Limb (tissue), 2 donors: ENCODE measurements around the gene CYB5A.

Experiments
- DNase-seq, 2 donors: peaks; one replicate each; pipeline ENCODE4 v3.0.0-alpha.2; 2016; ENCODE audit errors: extremely low spot score in 2 of 2

The CYB5A gene

GRCh38 chr18:74277296-74277695 is 14.5 kb downstream of the CYB5A start:
- DNase-seq, result no peak

GRCh38 chr18:74276609-74277008 is 15.2 kb downstream of the CYB5A start:
- no peak for DNase-seq

GRCh38 chr18:74275736-74276135 is 16.0 kb downstream of the CYB5A start:
- DNase-seq, result no peak

GRCh38 chr18:74274700-74275099 is 17.1 kb downstream of the CYB5A start:
- DNase-seq, result no peak

GRCh38 chr18:74273394-74273793 is 18.4 kb downstream of the CYB5A start:
- no peak for DNase-seq

- DNase-seq, result no peak
These were observed 20.1 kb downstream of the CYB5A start for GRCh38 chr18:74271635-74272034.

- DNase-seq, result no peak
These were observed 22.7 kb downstream of the CYB5A start for GRCh38 chr18:74268933-74269620.

GRCh38 chr18:74268175-74268574 is 23.6 kb downstream of the CYB5A start:
- no peak for DNase-seq

GRCh38 chr18:74266161-74266560 is 25.6 kb downstream of the CYB5A start:
- no peak for DNase-seq

GRCh38 chr18:74265546-74266098 is 26.1 kb downstream of the CYB5A start:
- DNase-seq, result no peak

- no peak for DNase-seq
These were observed 27.3 kb downstream of the CYB5A start for GRCh38 chr18:74264303-74265020.

- no peak for DNase-seq
These were observed 30.6 kb downstream of the CYB5A start for GRCh38 chr18:74261053-74261713.

- no peak for DNase-seq
These were observed 32.4 kb downstream of the CYB5A start for GRCh38 chr18:74259347-74259746.

- no peak for DNase-seq
These were observed 34.7 kb downstream of the CYB5A start for GRCh38 chr18:74257083-74257482.

- DNase-seq, result no peak
These were observed 35.6 kb downstream of the CYB5A start for GRCh38 chr18:74256190-74256589.

- no peak for DNase-seq
These were observed 36.6 kb downstream of the CYB5A start for GRCh38 chr18:74255131-74255616.

GRCh38 chr18:74252039-74252395 is 39.7 kb downstream of the CYB5A start:
- DNase-seq, result no peak

- no peak for DNase-seq
These were observed 40.3 kb downstream of the CYB5A start for GRCh38 chr18:74251297-74252038.

GRCh38 chr18:74250131-74250530 is 41.6 kb downstream of the CYB5A start:
- DNase-seq, result no peak

GRCh38 chr18:74249181-74249968 is 42.4 kb downstream of the CYB5A start:
- no peak for DNase-seq

- no peak for DNase-seq
These were observed 43.2 kb downstream of the CYB5A start for GRCh38 chr18:74248595-74248994.
